ENCODE data around the gene DPF1.
"Not testable (repeated sequence)": the region's sequence is repeated elsewhere in the genome, so short reads cannot be mapped to it uniquely, and the experiment has no call there.

The DPF1 gene

GRCh38 chr19:38265921-38266429 lies 42.0 kb upstream of the DPF1 start:
- TF ChIP-seq ELF4 (IDR thresholded peaks at IDR 0.05) (no peak), L3MBTL2 (conservative IDR thresholded peaks at IDR 0.05) (no peak), LEF1 (IDR thresholded peaks at IDR 0.05; ENCODE audit: borderline replicate concordance) (no peak), SP1 (IDR thresholded peaks at IDR 0.05) (no peak), FOXK2 (IDR thresholded peaks at IDR 0.05) (no peak), CTBP1 (IDR thresholded peaks at IDR 0.05; ENCODE audit: borderline replicate concordance) (no peak), SUZ12 (IDR thresholded peaks at IDR 0.05) (no peak), ARNT (IDR thresholded peaks at IDR 0.05) (no peak)
- ChIA-PET CTCF (interaction anchor here (0.7 to 1.5 kb wide), 3 partner anchors 22 to 70 kb away, joined by 3 to 5 read pairs (median 4); partner anchors contain the start of gene CATSPERG), POLR2A (interaction anchor here (0.6 to 1.8 kb wide), 5 partner anchors 13 to 261 kb away, joined by 3 to 10 read pairs (median 4); partner anchors contain the start of gene PSMD8)

GRCh38 chr19:38265213-38265861 lies 41.3 kb upstream of the DPF1 start:
- CTCF ChIA-PET, result interaction anchor here (0.7 to 1.5 kb wide), 3 partner anchors 21 to 71 kb away, joined by 3 to 5 read pairs (median 4); partner anchors contain the start of gene CATSPERG

More at GRCh38 chr19:38265921-38266429, 42.0 kb upstream of the DPF1 start:
- DNase-seq (ENCODE audit: extremely low spot score), result no peak

GRCh38 chr19:38264486-38265212 lies 40.6 kb upstream of the DPF1 start, which contains the start of gene SPINT2:
SPINT2 (plus strand) TSS chr19:38264573; CDS start chr19:38264893, 320 bp downstream.
- ChIA-PET CTCF (no interaction called here), POLR2A (interaction anchor here (0.6 to 1.8 kb wide), 3 partner anchors 18 to 124 kb away, joined by 3 to 10 read pairs (median 3); partner anchors contain the start of gene PSMD8)
- peak; percentile 65 for DNase-seq (ENCODE audit: extremely low spot score)
- TF ChIP-seq FOXK2 (IDR thresholded peaks at IDR 0.05) (no peak), L3MBTL2 (conservative IDR thresholded peaks at IDR 0.05) (peak; percentile 48)

More at GRCh38 chr19:38265213-38265861, 41.3 kb upstream of the DPF1 start:
- POLR2A ChIA-PET, result interaction anchor here (0.6 to 1.8 kb wide), 6 partner anchors 12 to 125 kb away, joined by 3 to 10 read pairs (median 4); partner anchors contain the start of gene PSMD8
- no peak for TF ChIP-seq TARDBP (IDR thresholded peaks at IDR 0.05)
- no peak for TF ChIP-seq ARNT (IDR thresholded peaks at IDR 0.05)
- TF ChIP-seq ZNF384 (IDR thresholded peaks at IDR 0.05), result no peak
- TF ChIP-seq BHLHE40 (IDR thresholded peaks at IDR 0.05; ENCODE audit: borderline replicate concordance), result no peak
- no peak for TF ChIP-seq CTBP1 (IDR thresholded peaks at IDR 0.05; ENCODE audit: borderline replicate concordance)
- no peak for TF ChIP-seq SUZ12 (IDR thresholded peaks at IDR 0.05)
- no peak for TF ChIP-seq L3MBTL2 (conservative IDR thresholded peaks at IDR 0.05)
- no peak for TF ChIP-seq PKNOX1 (IDR thresholded peaks at IDR 0.05)
- no peak for TF ChIP-seq SP1 (IDR thresholded peaks at IDR 0.05)
- TF ChIP-seq FOXM1 (IDR thresholded peaks at IDR 0.05; ENCODE audit: borderline replicate concordance), result no peak
- no peak for TF ChIP-seq ELF4 (IDR thresholded peaks at IDR 0.05)
- no peak for DNase-seq (ENCODE audit: extremely low spot score)

- POLR2A ChIA-PET, result no interaction called here
- no peak for DNase-seq (ENCODE audit: extremely low spot score)
- TF ChIP-seq L3MBTL2 (conservative IDR thresholded peaks at IDR 0.05) (peak; percentile 45), SUZ12 (IDR thresholded peaks at IDR 0.05) (no peak)
- CTCF ChIA-PET, result interaction anchor here (0.6 kb wide), 1 partner anchor 39 kb away, joined by 3 read pairs; no protein-coding TSS in a partner anchor
Observed at GRCh38 chr19:38263689-38264485, 39.9 kb upstream of the DPF1 start.

- DNase-seq (ENCODE audit: extremely low spot score), result no peak
- TF ChIP-seq ARNT (IDR thresholded peaks at IDR 0.05) (no peak), ELF4 (IDR thresholded peaks at IDR 0.05) (no peak), NFRKB (IDR thresholded peaks at IDR 0.05) (no peak), L3MBTL2 (conservative IDR thresholded peaks at IDR 0.05) (no peak), FOXA1 (IDR thresholded peaks at IDR 0.05) (no peak), SUZ12 (IDR thresholded peaks at IDR 0.05) (no peak), BHLHE40 (IDR thresholded peaks at IDR 0.05; ENCODE audit: borderline replicate concordance) (no peak), TARDBP (IDR thresholded peaks at IDR 0.05) (no peak)
- POLR2A ChIA-PET, result no interaction called here
- CTCF ChIA-PET, result no interaction called here
Observed at GRCh38 chr19:38262585-38263268, 38.7 kb upstream of the DPF1 start.

- DNase-seq (ENCODE audit: extremely low spot score); CTCF ChIA-PET; POLR2A ChIA-PET: not testable (repeated sequence)
Observed at GRCh38 chr19:38261942-38262341, 37.9 kb upstream of the DPF1 start.

GRCh38 chr19:38255383-38256014 lies 31.5 kb upstream of the DPF1 start:
- DNase-seq (ENCODE audit: extremely low spot score), result no peak

More at GRCh38 chr19:38255383-38256014, 31.5 kb upstream of the DPF1 start:
- CTCF ChIA-PET, result no interaction called here
- POLR2A ChIA-PET, result no interaction called here
- no peak for TF ChIP-seq TARDBP (IDR thresholded peaks at IDR 0.05)
- no peak for TF ChIP-seq NFRKB (IDR thresholded peaks at IDR 0.05)
- TF ChIP-seq FOXK2 (IDR thresholded peaks at IDR 0.05), result no peak

All from HEK293T (cell line).